ENCODE measurements around the gene TMC1.

The TMC1 gene

DNA sequence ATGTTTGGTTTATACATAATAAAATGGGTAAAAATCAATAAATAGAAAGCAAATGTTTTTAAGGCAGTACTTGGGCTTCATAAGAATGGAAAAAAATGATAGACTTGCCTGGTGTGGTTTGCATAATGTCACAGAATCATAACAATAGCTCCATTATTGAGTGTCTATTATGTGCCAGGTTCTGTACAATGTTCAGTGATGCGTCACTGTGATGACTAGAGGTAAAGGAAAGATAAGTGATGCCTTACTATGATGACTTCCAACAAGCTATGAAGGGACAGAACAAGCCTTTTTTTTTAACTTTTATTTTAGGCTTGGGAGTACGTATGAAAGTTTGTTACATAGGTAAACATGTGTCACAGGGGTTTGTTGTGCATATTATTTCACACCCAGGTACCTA is 128.8 kb downstream of the TMC1 start:
- TF ChIP-seq, protein P1, sequence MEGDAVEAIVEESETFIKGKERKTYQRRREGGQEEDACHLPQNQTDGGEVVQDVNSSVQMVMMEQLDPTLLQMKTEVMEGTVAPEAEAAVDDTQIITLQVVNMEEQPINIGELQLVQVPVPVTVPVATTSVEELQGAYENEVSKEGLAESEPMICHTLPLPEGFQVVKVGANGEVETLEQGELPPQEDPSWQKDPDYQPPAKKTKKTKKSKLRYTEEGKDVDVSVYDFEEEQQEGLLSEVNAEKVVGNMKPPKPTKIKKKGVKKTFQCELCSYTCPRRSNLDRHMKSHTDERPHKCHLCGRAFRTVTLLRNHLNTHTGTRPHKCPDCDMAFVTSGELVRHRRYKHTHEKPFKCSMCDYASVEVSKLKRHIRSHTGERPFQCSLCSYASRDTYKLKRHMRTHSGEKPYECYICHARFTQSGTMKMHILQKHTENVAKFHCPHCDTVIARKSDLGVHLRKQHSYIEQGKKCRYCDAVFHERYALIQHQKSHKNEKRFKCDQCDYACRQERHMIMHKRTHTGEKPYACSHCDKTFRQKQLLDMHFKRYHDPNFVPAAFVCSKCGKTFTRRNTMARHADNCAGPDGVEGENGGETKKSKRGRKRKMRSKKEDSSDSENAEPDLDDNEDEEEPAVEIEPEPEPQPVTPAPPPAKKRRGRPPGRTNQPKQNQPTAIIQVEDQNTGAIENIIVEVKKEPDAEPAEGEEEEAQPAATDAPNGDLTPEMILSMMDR (IDR thresholded peaks at IDR 0.05; ENCODE audit: low read depth, low read length): no peak
- no peak for TF ChIP-seq EZH2phosphoT487 (IDR thresholded peaks at IDR 0.05; ENCODE audit: low read depth)
- no peak overlapping the region for H3K27ac ChIP-seq (ENCODE audit: low read length)
- H3K4me3 ChIP-seq (ENCODE audit: low read length): no peak overlapping the region
- H4K20me1 ChIP-seq (ENCODE audit: insufficient read depth, low read length): no peaks in the 10 kb centered on the region
- H3K9me3 ChIP-seq (ENCODE audit: insufficient read depth, low read length): no peaks in the 10 kb centered on the region
- no peaks in the 10 kb centered on the region for H3K36me3 ChIP-seq (replicated peaks; ENCODE audit: low read depth, low read length)
- H3K9ac ChIP-seq (ENCODE audit: low read length): no peak overlapping the region
- H3K27me3 ChIP-seq (ENCODE audit: low read depth, low read length): no peaks in the 10 kb centered on the region
- no peak overlapping the region for H3K4me2 ChIP-seq (ENCODE audit: low read length)
- peaks cover 25% of the 10 kb centered on the region for H3K4me1 ChIP-seq (ENCODE audit: low read length)
- no peaks in the 10 kb centered on the region for H3K79me2 ChIP-seq (ENCODE audit: low read length)
- no peak overlapping the region for H2AFZ ChIP-seq (ENCODE audit: low read depth, low read length)

DNA sequence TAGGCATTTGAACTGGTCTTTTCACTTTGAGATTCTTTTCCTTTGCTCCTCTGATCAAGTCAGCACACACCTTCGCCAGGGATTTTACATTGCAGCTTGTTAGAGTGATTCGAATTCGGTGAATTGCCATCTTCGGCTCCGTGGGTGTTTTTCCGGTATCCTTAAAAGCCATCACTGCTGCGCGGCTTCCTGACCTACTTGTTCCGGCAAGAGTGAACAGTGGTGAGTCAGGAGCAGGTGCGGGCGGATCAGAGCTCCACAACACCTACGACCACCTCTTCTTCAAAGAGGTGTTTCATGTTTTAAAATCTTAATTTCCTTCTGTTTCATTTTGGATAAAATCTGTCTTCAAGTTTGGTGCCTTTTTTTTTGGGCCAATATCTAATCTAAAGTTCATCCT is 134.6 kb downstream of the TMC1 start:
- no peak overlapping the region for H2AFZ ChIP-seq (ENCODE audit: low read depth, low read length)
- no peak for TF ChIP-seq EZH2phosphoT487 (IDR thresholded peaks at IDR 0.05; ENCODE audit: low read depth)
- TF ChIP-seq, protein P1 (IDR thresholded peaks at IDR 0.05; ENCODE audit: low read depth, low read length): no peak
- no peak overlapping the region for H3K27ac ChIP-seq (ENCODE audit: low read length)
- H3K27me3 ChIP-seq (ENCODE audit: low read depth, low read length): peaks cover 13% of the 10 kb centered on the region; the same call in 1 of the 2 replicates
- no peaks in the 10 kb centered on the region for H3K9me3 ChIP-seq (ENCODE audit: insufficient read depth, low read length)
- H4K20me1 ChIP-seq (ENCODE audit: insufficient read depth, low read length): no peaks in the 10 kb centered on the region
- H3K79me2 ChIP-seq (ENCODE audit: low read length): no peaks in the 10 kb centered on the region
- no peak overlapping the region for H3K9ac ChIP-seq (ENCODE audit: low read length)
- H3K4me1 ChIP-seq (ENCODE audit: low read length): peaks cover 7% of the 10 kb centered on the region
- H3K4me3 ChIP-seq (ENCODE audit: low read length): no peak overlapping the region
- no peak overlapping the region for H3K4me2 ChIP-seq (ENCODE audit: low read length)
- no peaks in the 10 kb centered on the region for H3K36me3 ChIP-seq (replicated peaks; ENCODE audit: low read depth, low read length)

GRCh38 chr9:72657023-72657422 is 135.6 kb downstream of the TMC1 start:
- no peak overlapping the region for H3K9ac ChIP-seq (ENCODE audit: low read length)
- no peaks in the 10 kb centered on the region for H3K79me2 ChIP-seq (ENCODE audit: low read length)
- H2AFZ ChIP-seq (ENCODE audit: low read depth, low read length): no peak overlapping the region

GRCh38 chr9:72658703-72659102 is 137.3 kb downstream of the TMC1 start:
- H3K9me3 ChIP-seq (ENCODE audit: insufficient read depth, low read length): no peaks in the 10 kb centered on the region
- no peak overlapping the region for H2AFZ ChIP-seq (ENCODE audit: low read depth, low read length)
- no peaks in the 10 kb centered on the region for H3K36me3 ChIP-seq (replicated peaks; ENCODE audit: low read depth, low read length)
- H3K4me1 ChIP-seq (ENCODE audit: low read length): peaks cover 7% of the 10 kb centered on the region
- no peaks in the 10 kb centered on the region for H4K20me1 ChIP-seq (ENCODE audit: insufficient read depth, low read length)
- no peak for TF ChIP-seq EZH2phosphoT487 (IDR thresholded peaks at IDR 0.05; ENCODE audit: low read depth)
- TF ChIP-seq, protein P1 (IDR thresholded peaks at IDR 0.05; ENCODE audit: low read depth, low read length): no peak
- no peak overlapping the region for H3K27ac ChIP-seq (ENCODE audit: low read length)
- H3K4me2 ChIP-seq (ENCODE audit: low read length): no peak overlapping the region
- no peak overlapping the region for H3K9ac ChIP-seq (ENCODE audit: low read length)
- no peak overlapping the region for H3K4me3 ChIP-seq (ENCODE audit: low read length)
- H3K27me3 ChIP-seq (ENCODE audit: low read depth, low read length): peaks cover 13% of the 10 kb centered on the region
- H3K79me2 ChIP-seq (ENCODE audit: low read length): no peaks in the 10 kb centered on the region

More at GRCh38 chr9:72657023-72657422, 135.6 kb downstream of the TMC1 start:
- Histone ChIP-seq H3K36me3 (replicated peaks; ENCODE audit: low read depth, low read length) (no peaks in the 10 kb centered on the region), H3K4me1 (ENCODE audit: low read length) (peaks cover 7% of the 10 kb centered on the region), H3K4me3 (ENCODE audit: low read length) (no peak overlapping the region), H3K27ac (ENCODE audit: low read length) (no peak overlapping the region), H3K4me2 (ENCODE audit: low read length) (no peak overlapping the region), H3K27me3 (ENCODE audit: low read depth, low read length) (peaks cover 13% of the 10 kb centered on the region; the same call in 1 of the 2 replicates), H3K9me3 (ENCODE audit: insufficient read depth, low read length) (no peaks in the 10 kb centered on the region), H4K20me1 (ENCODE audit: insufficient read depth, low read length) (no peaks in the 10 kb centered on the region)
- TF ChIP-seq, protein P1 (IDR thresholded peaks at IDR 0.05; ENCODE audit: low read depth, low read length): no peak
- no peak for TF ChIP-seq EZH2phosphoT487 (IDR thresholded peaks at IDR 0.05; ENCODE audit: low read depth)

Measured in OCI-LY3 (cell line).